Heart left ventricle (tissue), 13 donors: Measurements from ENCODE around the gene FAM83F.

ENCODE experiments used
- POLR2A ChIP-seq, 2 donors: fragments of 450-650 bp; IDR thresholded peaks; one replicate each; pipeline ENCODE4 v1.6.1; 2017; ENCODE audit warnings: antibody characterized with exemption in 2 of 2, mild to moderate bottlenecking in 2 of 2, moderate library complexity in 2 of 2
- TF ChIP-seq, protein P1 (sequence below), 12 donors: fragments of 200-600 bp; sonication (generic) in 4 of 12; IDR thresholded peaks; one replicate each; pipeline versions ENCODE4 v1.5.0 to v1.8.0; 2018 to 2022; ENCODE audit warnings: antibody characterized with exemption in 12 of 12, mild to moderate bottlenecking in 5 of 12
- donor health status: ischemic (EF 13 %, LVEDD 7.1; RV severe dilation, severe dysfunction).
- donor health status: DM: no; HTN: yes; CAD: no.
- donor health status: DM: no; HTN: no; CAD: no.
- donor health status: ischemic (EF 25% LVEDD 6.9; RV normal size, moderate dysfunction).
- donor health status: ischemic (EF 25% LVEDD 5.7; RV mildly dilated, moderate dysfunction).
- donor health status: ischemic (EF 35%, LVEDD 5.7; RV mildly dilated, moderate dysfunction).
- donor health status: nonischemic (EF 11% LVEDD 7.7; RV severe dilation, severe dysfunction).
- donor health status: DM: yes; HTN: yes; CAD: no.
- donor health status: PGD.
- donor health status: ischemic (EF 29% LVEDD 5.4; RV normal size, mild dysfunction).
- donor health status: nonischemic (EF 23%, LVEDD 6.1; RV moderate dilation, normal function).

DNA sequence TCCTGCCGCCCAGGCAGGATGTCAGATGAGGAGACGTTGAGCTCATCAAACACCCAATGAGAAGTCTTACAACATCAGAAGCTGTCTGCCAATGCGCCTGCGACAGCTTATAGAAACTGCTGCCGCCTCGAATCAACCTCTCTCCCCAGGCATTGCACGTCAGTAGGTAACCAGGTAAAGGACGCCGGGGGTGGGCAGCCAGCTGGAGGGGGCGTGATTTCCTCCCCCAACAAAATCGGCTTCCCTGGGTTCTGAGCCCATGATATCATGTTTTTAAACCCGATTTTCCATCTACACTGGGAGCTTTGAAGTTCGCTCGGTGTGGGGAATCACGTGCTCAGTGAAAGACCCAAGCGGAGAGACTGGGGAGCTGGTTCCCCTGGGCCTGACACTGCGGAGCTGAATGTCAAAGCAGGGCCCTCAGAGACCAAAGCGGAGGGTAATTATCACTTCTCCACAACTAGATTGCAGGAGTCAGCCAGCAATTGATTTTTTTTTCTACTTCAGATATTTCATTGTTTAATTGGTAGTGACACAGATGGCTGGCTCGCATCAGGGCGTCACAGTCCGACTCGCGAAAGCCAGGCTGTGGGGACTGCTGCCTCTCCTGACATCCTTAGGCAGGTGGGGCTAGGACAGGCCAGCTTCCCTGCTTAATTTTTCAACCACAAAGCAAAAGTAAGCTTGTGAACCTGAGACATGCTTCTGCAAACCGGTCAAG lies 15.4 kb downstream of the FAM83F start:
- TF ChIP-seq, protein P1, sequence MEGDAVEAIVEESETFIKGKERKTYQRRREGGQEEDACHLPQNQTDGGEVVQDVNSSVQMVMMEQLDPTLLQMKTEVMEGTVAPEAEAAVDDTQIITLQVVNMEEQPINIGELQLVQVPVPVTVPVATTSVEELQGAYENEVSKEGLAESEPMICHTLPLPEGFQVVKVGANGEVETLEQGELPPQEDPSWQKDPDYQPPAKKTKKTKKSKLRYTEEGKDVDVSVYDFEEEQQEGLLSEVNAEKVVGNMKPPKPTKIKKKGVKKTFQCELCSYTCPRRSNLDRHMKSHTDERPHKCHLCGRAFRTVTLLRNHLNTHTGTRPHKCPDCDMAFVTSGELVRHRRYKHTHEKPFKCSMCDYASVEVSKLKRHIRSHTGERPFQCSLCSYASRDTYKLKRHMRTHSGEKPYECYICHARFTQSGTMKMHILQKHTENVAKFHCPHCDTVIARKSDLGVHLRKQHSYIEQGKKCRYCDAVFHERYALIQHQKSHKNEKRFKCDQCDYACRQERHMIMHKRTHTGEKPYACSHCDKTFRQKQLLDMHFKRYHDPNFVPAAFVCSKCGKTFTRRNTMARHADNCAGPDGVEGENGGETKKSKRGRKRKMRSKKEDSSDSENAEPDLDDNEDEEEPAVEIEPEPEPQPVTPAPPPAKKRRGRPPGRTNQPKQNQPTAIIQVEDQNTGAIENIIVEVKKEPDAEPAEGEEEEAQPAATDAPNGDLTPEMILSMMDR (IDR thresholded peaks at IDR 0.05), result no peak
- no peak for TF ChIP-seq POLR2A (IDR thresholded peaks at IDR 0.05)
